Activated naive CD4-positive, alpha-beta T cell treated with anti-CD3 and anti-CD28 coated beads for 36 hours (primary cell): ENCODE data around the gene NRDC. TPM values are rescaled to one million over a fixed set of nuclear protein-coding genes. Genes with fewer than 3 reads are reported as not detected.
"Not testable (repeated sequence)": the region's sequence is repeated elsewhere in the genome, so short reads cannot be mapped to it uniquely, and the experiment has no call there.

Source experiments
- CTCF ChIA-PET: fragments of 350-600 bp; sonication (Branson Sonifier 250); formaldehyde crosslinking; loops from one replicate; lab custom pipeline; 2021; ENCODE audit warnings: antibody characterized with exemption; lab: Charles Lee
- DNase-seq: peaks from one replicate; pipeline ENCODE4 v3.0.0-alpha.2; 2020
- H3K27ac Mint-ChIP-seq: one replicate; pipeline ENCODE4 v1.8.0; 2021; ENCODE audit warnings: mild to moderate bottlenecking, mixed read lengths
- H3K27me3 Mint-ChIP-seq: one replicate; pipeline ENCODE4 v1.8.0; 2021; ENCODE audit warnings: low read depth, mixed read lengths
- H3K36me3 Mint-ChIP-seq: one replicate; pipeline ENCODE4 v1.8.0; 2021; ENCODE audit warnings: low read depth, mixed read lengths
- H3K4me1 Mint-ChIP-seq: one replicate; pipeline ENCODE4 v1.8.0; 2021; ENCODE audit warnings: low read depth, mixed read lengths
- H3K4me3 Mint-ChIP-seq: one replicate; pipeline ENCODE4 v1.8.0; 2021; ENCODE audit warnings: mild to moderate bottlenecking, moderate library complexity, mixed read lengths
- H3K9me3 Mint-ChIP-seq: one replicate; pipeline ENCODE4 v1.8.0; 2021; ENCODE audit warnings: mixed read lengths
- intact Hi-C: fragments of 100-400 bp; cut with micrococcal nuclease; formaldehyde crosslinking; loops from one replicate; pipeline ENCODE4 v1.15.1; 2023
- total RNA-seq, 2 experiments: library from RNA; stranded (reverse); gene quantifications; one replicate each; pipeline ENCODE4 v1.2.3, GENCODE V29; 2021

Gene NRDC
- total RNA-seq, 2 experiments from 2014 or later = 136 to 145 TPM

GRCh38 chr1:51875836-51876235 is 2.7 kb downstream of the NRDC start:
- no peaks in the 10 kb centered on the region for H3K9me3 Mint-ChIP-seq
- peaks cover 20% of the 10 kb centered on the region for H3K36me3 Mint-ChIP-seq
- peak overlapping the region; percentile 41 for H3K4me3 Mint-ChIP-seq
- intact Hi-C loops = loop anchor here (5.0 kb wide), 2 partner anchors 34 to 909 kb away; no protein-coding TSS in a partner anchor
- no peak for DNase-seq
- no peak overlapping the region for H3K27ac Mint-ChIP-seq
- no peaks in the 10 kb centered on the region for H3K27me3 Mint-ChIP-seq
- peaks cover 50% of the 10 kb centered on the region for H3K4me1 Mint-ChIP-seq
- CTCF ChIA-PET = no interaction called here

GRCh38 chr1:51875291-51875772 is 3.2 kb downstream of the NRDC start:
- CTCF ChIA-PET = no interaction called here
- no peak overlapping the region for H3K27ac Mint-ChIP-seq
- H3K4me1 Mint-ChIP-seq = peaks cover 53% of the 10 kb centered on the region
- intact Hi-C loops = loop anchor here (5.0 kb wide), 2 partner anchors 33 to 908 kb away; no protein-coding TSS in a partner anchor
- H3K27me3 Mint-ChIP-seq = no peaks in the 10 kb centered on the region
- H3K4me3 Mint-ChIP-seq = peak overlapping the region; percentile 38
- H3K9me3 Mint-ChIP-seq = no peaks in the 10 kb centered on the region
- no peak for DNase-seq
- peaks cover 20% of the 10 kb centered on the region for H3K36me3 Mint-ChIP-seq

- Mint-ChIP-seq H3K36me3 (peaks cover 21% of the 10 kb centered on the region), H3K4me1 (peaks cover 61% of the 10 kb centered on the region)
- DNase-seq, H3K9me3 Mint-ChIP-seq, H3K27me3 Mint-ChIP-seq, H3K27ac Mint-ChIP-seq, intact Hi-C loops, H3K4me3 Mint-ChIP-seq: not testable (repeated sequence)
- CTCF ChIA-PET = interaction anchor here (0.6 kb wide), 1 partner anchor 24 kb away, joined by 3 read pairs; no protein-coding TSS in a partner anchor
These were observed 5.3 kb downstream of the NRDC start for GRCh38 chr1:51873270-51873669.

GRCh38 chr1:51871351-51871975 is 7.1 kb downstream of the NRDC start:
- peak overlapping the region; percentile 33 for H3K27ac Mint-ChIP-seq
- peaks cover 12% of the 10 kb centered on the region for H3K36me3 Mint-ChIP-seq
- no peaks in the 10 kb centered on the region for H3K9me3 Mint-ChIP-seq
- no peaks in the 10 kb centered on the region for H3K27me3 Mint-ChIP-seq
- H3K4me1 Mint-ChIP-seq = peaks cover 66% of the 10 kb centered on the region
- no peak overlapping the region for H3K4me3 Mint-ChIP-seq
- intact Hi-C loops = no loop called here
- CTCF ChIA-PET = interaction anchor here (1.0 to 1.1 kb wide), 2 partner anchors 8 to 59 kb away, joined by 3 read pairs; no protein-coding TSS in a partner anchor
- no peak for DNase-seq

- CTCF ChIA-PET = interaction anchor here (0.6 to 1.1 kb wide), 2 partner anchors 58 to 243 kb away, joined by 3 read pairs; no protein-coding TSS in a partner anchor
- intact Hi-C loops = no loop called here
- Mint-ChIP-seq H3K27me3 (no peaks in the 10 kb centered on the region), H3K27ac (peak overlapping the region; percentile 33), H3K4me1 (peaks cover 67% of the 10 kb centered on the region), H3K9me3 (no peaks in the 10 kb centered on the region), H3K4me3 (no peak overlapping the region), H3K36me3 (peaks cover 12% of the 10 kb centered on the region)
- no peak for DNase-seq
These were observed 7.8 kb downstream of the NRDC start for GRCh38 chr1:51870603-51871350.

- CTCF ChIA-PET = no interaction called here
- Mint-ChIP-seq H3K4me1 (peaks cover 56% of the 10 kb centered on the region), H3K36me3 (peaks cover 11% of the 10 kb centered on the region), H3K9me3 (no peaks in the 10 kb centered on the region), H3K4me3 (no peak overlapping the region), H3K27me3 (no peaks in the 10 kb centered on the region), H3K27ac (no peak overlapping the region)
- intact Hi-C loops = no loop called here
- no peak for DNase-seq
These were observed 10.9 kb downstream of the NRDC start for GRCh38 chr1:51867479-51868232.

GRCh38 chr1:51863384-51863783 is 15.1 kb downstream of the NRDC start:
- Mint-ChIP-seq H3K36me3 (peaks cover 10% of the 10 kb centered on the region), H3K27me3 (no peaks in the 10 kb centered on the region), H3K4me1 (peaks cover 44% of the 10 kb centered on the region), H3K27ac (no peak overlapping the region), H3K9me3 (no peaks in the 10 kb centered on the region), H3K4me3 (no peak overlapping the region)
- DNase-seq = no peak
- intact Hi-C loops = no loop called here
- CTCF ChIA-PET = interaction anchor here (0.7 to 1.0 kb wide), 3 partner anchors 8 to 258 kb away, joined by 3 to 6 read pairs (median 3); no protein-coding TSS in a partner anchor

GRCh38 chr1:51861669-51862068 is 16.9 kb downstream of the NRDC start:
- Mint-ChIP-seq H3K27me3 (no peaks in the 10 kb centered on the region), H3K9me3 (no peaks in the 10 kb centered on the region), H3K36me3 (peaks cover 10% of the 10 kb centered on the region), H3K27ac (no peak overlapping the region), H3K4me1 (peaks cover 28% of the 10 kb centered on the region), H3K4me3 (no peak overlapping the region)
- intact Hi-C loops = no loop called here
- no peak for DNase-seq
- CTCF ChIA-PET = interaction anchor here (1.5 kb wide), 1 partner anchor 9 kb away, joined by 3 read pairs; no protein-coding TSS in a partner anchor

GRCh38 chr1:51859735-51860134 is 18.8 kb downstream of the NRDC start:
- H3K4me1 Mint-ChIP-seq = peaks cover 26% of the 10 kb centered on the region
- no peak for DNase-seq
- no peaks in the 10 kb centered on the region for H3K9me3 Mint-ChIP-seq
- H3K36me3 Mint-ChIP-seq = peaks cover 15% of the 10 kb centered on the region
- H3K27me3 Mint-ChIP-seq = no peaks in the 10 kb centered on the region
- H3K4me3 Mint-ChIP-seq = no peak overlapping the region
- CTCF ChIA-PET = no interaction called here
- H3K27ac Mint-ChIP-seq = no peak overlapping the region
- intact Hi-C loops = no loop called here

GRCh38 chr1:51859333-51859732 is 19.2 kb downstream of the NRDC start:
- Mint-ChIP-seq H3K4me3 (no peak overlapping the region), H3K27me3 (no peaks in the 10 kb centered on the region), H3K4me1 (peaks cover 26% of the 10 kb centered on the region), H3K9me3 (no peaks in the 10 kb centered on the region), H3K27ac (no peak overlapping the region), H3K36me3 (peaks cover 16% of the 10 kb centered on the region)
- CTCF ChIA-PET = no interaction called here
- intact Hi-C loops = no loop called here
- no peak for DNase-seq

GRCh38 chr1:51858892-51859291 is 19.6 kb downstream of the NRDC start:
- Mint-ChIP-seq H3K27ac (no peak overlapping the region), H3K4me3 (no peak overlapping the region), H3K4me1 (peaks cover 24% of the 10 kb centered on the region), H3K27me3 (no peaks in the 10 kb centered on the region), H3K36me3 (peaks cover 16% of the 10 kb centered on the region), H3K9me3 (no peaks in the 10 kb centered on the region)
- CTCF ChIA-PET = no interaction called here
- intact Hi-C loops = no loop called here
- DNase-seq = no peak

GRCh38 chr1:51856745-51857144 is 21.8 kb downstream of the NRDC start:
- H3K27me3 Mint-ChIP-seq = no peaks in the 10 kb centered on the region
- intact Hi-C loops = no loop called here
- CTCF ChIA-PET = interaction anchor here (0.6 kb wide), 1 partner anchor 107 kb away, joined by 6 read pairs; no protein-coding TSS in a partner anchor
- peaks cover 11% of the 10 kb centered on the region for H3K36me3 Mint-ChIP-seq
- H3K9me3 Mint-ChIP-seq = no peaks in the 10 kb centered on the region
- H3K27ac Mint-ChIP-seq = no peak overlapping the region
- no peak overlapping the region for H3K4me3 Mint-ChIP-seq
- H3K4me1 Mint-ChIP-seq = peaks cover 12% of the 10 kb centered on the region
- no peak for DNase-seq
